ENCODE data around the gene ACAN.
"Not testable (repeated sequence)": the region's sequence is repeated elsewhere in the genome, so short reads cannot be mapped to it uniquely, and the experiment has no call there.

The ACAN gene

DNA sequence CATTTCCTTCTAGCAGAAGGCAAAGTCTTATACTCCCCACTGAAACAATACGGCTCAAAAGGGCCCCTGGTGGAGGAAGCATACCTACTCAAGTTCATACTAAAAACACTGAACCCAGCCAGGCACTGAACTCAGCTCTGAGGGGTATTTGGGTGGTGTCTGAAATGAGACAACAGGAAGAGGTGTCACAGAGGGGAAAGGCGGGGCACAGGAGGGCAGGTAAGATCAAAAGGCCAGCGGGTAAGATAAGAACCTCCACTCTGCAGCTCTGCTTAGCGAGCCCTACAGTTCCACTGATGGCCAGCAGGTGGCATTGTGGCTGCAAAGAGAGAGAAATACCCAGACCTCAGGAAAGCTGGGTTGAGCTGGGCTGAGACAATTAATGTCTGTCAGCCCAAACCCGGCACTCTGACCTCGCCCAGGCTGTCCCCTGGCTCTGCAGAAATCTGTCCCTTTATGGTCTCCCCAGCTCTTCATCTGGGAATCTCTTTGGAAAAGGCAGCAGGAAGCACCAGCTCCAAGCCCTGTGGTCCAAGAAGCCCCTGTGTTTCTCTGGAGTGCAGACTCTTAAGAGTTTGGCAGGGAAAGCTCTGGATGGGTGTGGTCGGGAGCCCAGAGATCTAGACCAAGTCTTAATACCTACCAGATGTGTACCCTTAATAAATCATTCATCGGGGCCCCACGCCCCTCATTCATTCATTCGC lies 101.5 kb downstream of the ACAN start:
- DNase-seq: peak; percentile 89

DNA sequence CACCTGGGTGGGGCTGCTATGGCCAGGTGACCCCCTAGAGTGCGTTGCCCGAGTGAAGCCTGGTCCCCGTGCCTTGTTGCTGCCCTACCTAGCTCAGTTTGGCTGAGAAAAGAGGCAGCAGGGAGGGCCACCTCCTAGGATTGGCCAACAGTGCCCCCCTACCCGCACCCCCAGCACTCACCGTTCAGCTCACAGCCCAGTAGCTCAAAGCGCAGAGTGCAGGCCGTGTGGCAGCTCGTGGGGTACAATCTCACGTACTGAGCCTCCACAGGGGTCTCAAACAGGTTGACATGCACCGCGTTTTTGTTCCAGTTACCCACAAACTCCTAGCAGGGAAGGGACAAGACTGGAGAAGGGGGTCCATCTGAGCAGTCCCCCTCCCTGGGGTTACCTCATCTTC lies 102.3 kb downstream of the ACAN start:
- no peak for DNase-seq

DNA sequence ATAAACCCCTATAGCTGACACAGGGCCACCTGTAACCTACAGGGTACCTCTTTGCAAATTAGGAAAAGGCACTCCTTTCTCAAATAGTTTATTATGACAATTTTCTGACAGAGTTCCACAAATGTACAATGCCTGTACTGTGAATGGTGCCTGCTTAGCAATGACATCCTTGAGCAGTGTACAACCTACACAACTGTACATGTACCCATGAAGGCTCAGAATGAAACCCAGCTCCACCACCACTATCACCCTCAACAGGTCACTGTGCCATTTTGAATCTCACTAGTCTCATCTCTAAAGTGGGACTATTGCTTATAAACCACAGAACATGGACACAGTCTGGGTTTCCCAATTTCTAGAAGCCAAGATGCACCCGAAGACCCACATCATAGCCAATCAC lies 102.9 kb downstream of the ACAN start:
- no peak for DNase-seq

DNA sequence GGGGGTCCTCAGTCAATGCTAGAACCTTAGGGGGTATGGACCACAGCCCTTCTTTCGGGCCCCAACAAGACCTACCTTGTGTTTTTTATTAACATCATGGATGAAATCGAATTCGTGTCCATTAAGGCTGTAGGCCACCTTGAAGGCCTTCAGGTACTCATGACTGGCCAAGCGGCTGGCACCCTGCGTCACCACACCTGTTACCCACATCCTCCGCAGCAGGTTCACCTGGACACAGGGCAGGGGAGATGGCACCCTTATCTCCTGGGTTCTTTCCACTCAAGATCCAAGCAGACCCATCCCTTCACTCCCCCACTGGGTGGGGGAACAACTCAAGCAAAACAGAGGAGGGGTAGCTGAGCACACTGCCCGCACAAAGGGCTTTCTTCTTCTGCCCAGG lies 103.3 kb downstream of the ACAN start:
- DNase-seq: no peak

DNA sequence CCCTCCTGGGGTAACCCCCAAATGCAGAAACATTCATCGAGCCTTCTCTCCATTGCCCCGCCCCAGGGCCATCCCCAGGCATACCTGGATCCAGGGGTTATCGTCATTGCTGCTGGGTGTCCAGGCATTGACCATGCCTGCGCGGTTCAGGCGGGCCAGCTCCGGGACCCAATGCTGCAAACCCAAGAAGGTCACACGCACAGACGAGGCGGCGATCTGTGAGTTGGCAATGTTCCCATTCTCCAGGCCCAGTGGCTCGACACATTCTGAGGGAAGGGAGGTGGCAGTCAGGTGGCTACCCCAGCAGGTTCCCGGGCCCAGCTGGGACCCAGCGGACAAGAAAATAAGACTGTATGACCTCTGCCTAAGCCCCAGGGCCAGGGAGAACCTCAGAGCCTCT lies 103.9 kb downstream of the ACAN start:
- DNase-seq: no peak

DNA sequence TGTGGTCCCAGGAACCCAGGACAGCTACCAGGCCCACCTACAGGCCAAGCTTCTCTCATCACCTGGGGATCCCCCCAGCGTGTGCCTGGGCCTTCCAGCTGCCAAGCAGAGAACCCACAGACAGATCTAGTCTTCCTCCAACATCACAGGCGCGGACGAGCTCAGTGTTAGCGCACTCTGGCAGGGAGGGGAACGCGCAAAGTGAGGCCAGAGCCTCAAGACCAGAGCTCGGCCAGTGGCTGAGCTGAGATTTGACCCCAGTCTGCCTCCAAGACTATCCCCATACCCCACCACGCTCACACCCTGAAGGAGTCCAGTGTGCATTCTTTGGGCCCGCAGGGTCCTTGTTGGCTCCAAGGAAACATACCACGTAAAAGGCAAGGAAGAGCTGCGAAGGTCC lies 104.9 kb downstream of the ACAN start:
- DNase-seq: no peak

DNA sequence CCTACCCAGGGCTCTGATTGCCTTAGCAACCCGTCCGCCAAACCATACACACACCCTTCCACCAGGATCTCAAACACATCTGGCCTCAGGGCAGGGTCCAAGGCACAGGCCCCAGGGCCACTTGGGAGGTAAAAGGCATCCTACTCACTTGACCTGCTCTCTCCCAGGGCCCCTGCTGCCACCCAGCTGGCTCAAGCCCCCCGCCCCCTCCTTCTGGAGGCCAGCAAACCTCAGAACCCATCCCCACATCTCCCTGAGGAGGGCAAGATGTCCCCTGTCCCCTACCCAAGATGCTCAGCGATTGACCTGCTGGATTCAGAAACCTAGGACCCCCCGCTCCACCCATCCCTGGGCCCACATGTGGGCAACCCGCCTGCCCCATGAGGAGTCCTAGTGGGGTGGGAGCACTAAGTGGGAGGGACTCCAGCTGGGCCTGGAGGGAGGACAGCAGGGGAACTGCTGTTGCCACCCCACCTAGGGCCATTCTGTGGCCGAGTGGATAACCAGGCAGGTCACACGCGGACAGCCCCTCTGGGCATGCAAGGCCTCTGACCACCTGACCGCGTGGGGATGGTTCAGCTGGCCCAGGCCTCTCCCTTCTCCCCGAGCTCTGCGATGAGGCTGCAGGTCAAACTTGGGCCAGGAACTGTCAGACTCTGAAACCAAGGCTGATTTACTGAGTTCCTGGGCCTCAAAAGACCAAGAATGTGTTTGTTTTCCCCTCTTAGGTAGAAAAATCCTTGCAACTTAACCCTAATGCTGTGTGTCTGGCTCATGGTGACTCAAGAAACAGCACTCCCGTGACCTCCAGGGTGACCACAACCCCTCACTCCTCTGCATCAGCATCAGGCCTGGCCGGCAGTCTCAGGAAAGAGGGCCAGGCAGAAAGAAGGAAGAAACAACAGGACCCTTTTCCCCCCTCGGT lies 105.7 kb downstream of the ACAN start:
- DNase-seq: no peak

GRCh38 chr15:88909956-88910831 lies 107.0 kb downstream of the ACAN start:
- no peak for DNase-seq

DNA sequence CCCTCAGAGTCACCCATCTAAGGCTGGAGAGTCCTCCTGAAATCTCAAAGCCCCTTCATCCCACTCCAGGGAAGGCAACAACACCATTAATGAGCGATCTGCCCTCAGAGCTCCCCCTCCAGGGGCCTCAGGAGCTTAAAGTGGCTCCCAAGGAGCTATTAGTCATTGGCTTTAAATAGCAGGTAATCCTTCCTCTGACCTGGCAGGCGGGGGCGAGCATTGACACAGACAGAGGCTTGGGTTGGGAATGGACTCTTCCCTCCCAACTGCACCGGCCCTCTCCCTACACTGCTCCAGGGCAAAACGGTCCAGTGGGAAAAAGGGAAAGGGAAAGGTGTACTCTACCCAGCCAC lies 108.5 kb downstream of the ACAN start:
- no peak for DNase-seq

GRCh38 chr15:88912500-88912921 lies 109.3 kb downstream of the ACAN start:
- no peak for DNase-seq

DNA sequence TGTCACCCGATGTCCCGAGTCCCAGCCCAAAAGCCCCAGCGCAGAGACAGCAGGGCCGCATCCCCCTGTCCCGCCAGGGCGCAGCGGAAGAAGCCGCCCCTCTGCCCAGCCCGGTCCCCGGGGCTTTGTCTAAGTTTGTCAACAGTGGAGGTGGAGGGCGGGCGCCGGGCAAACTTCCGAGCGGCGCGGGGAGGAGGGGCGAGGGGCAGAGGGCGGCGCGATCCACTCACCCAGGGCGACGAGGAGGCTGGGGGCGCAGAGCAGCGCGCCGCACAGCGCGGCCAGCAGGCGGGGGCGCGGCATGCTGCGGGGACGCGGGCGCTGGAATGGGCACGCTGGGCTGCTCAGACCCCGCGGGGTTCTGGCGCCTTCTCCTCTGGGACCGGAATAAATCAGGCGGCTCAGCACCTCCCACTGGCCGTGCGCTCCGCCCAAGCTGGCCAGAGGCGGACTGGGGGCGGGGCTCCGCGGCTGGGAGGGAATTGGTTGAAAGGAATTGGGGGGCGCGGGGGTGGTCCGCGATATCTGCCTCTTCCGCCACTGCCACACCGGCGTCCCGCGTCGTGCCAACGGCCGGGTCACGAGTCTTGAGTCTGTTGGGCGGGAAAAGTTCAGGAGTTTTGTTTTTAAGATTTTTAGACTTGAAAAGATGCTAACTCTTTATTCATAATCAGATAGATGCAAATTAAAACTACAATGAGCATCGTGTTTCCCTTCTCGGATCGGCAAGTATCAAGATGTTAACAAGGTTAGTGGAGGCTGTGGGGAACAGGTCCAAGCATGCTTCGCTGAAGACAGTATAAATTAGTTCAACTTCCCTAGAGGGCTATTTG lies 110.0 kb downstream of the ACAN start, which contains the start of gene MFGE8:
TSS of gene MFGE8 (minus strand) at position 363 of the 833 bp plus-strand sequence. CDS start at position 303, 60 bp downstream.
- peak; percentile 70 for DNase-seq

- no peak for DNase-seq
These were observed 110.6 kb downstream of the ACAN start for GRCh38 chr15:88913850-88914169.

GRCh38 chr15:88915354-88915753 lies 112.1 kb downstream of the ACAN start:
- no peak for DNase-seq

- no peak for DNase-seq
These were observed 114.5 kb downstream of the ACAN start for GRCh38 chr15:88917760-88918159.

DNA sequence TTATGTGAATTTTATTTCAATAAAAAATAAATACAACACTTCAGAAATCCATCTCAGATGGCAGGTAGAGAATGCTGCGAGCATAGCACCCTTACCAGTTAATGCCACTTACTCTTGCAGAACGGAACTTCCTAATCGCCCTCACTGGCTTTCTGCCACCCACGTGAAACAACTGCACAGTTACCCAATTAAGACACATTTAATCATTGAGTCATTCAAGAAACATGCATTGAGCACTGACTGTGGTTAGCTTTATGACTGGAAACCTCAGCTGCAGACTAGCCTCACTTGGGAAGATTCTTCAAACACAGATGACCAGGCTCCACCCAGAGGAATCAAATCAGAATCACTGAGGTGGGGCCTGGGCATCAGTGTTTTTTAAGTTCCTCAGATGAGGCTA lies 115.5 kb downstream of the ACAN start:
- no peak for DNase-seq

DNA sequence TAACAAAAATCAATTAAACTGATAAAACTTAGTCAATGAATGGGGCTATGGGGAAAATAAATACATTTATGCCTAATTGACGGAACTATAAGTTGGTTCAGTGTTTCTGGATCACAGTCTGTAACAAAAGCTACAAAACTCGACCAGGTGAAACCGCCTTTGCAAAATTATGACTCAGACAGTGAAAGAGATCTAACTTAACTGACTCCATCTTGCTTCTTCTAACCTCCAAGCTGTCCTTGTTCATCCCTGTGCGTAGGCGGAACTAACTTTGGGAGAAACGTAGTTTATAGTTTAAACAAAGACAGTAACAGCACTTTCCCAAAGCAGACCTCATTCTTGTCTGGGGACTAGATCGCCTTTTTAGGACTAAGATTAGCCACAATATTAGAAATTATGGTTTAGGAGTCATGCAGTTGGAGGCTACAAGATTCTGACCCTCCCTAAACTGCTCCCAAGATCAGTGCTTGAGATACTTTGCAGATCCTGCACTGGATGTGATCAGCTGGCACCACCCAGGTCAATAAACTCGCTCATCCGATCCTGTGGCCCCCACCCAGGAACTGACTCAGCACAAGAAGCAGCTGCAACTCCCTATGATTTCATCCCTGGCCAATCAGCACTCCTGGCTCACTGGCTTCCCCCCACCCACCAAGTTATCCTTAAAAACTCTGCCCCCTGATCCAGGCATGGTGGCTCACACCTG lies 117.1 kb downstream of the ACAN start:
- DNase-seq: peak; percentile 13

GRCh38 chr15:88920892-88921435 lies 117.7 kb downstream of the ACAN start:
- DNase-seq: not testable (repeated sequence)
